DMS79 (cell line): ENCODE measurements around the gene PRPH.
"Not testable (repeated sequence)": the region's sequence is repeated elsewhere in the genome, so short reads cannot be mapped to it uniquely, and the experiment has no call there.

Experiments used
- DNase-seq: peaks from one replicate; lab custom pipeline; 2025; lab: John Stamatoyannopoulos, UW

Gene PRPH

DNA sequence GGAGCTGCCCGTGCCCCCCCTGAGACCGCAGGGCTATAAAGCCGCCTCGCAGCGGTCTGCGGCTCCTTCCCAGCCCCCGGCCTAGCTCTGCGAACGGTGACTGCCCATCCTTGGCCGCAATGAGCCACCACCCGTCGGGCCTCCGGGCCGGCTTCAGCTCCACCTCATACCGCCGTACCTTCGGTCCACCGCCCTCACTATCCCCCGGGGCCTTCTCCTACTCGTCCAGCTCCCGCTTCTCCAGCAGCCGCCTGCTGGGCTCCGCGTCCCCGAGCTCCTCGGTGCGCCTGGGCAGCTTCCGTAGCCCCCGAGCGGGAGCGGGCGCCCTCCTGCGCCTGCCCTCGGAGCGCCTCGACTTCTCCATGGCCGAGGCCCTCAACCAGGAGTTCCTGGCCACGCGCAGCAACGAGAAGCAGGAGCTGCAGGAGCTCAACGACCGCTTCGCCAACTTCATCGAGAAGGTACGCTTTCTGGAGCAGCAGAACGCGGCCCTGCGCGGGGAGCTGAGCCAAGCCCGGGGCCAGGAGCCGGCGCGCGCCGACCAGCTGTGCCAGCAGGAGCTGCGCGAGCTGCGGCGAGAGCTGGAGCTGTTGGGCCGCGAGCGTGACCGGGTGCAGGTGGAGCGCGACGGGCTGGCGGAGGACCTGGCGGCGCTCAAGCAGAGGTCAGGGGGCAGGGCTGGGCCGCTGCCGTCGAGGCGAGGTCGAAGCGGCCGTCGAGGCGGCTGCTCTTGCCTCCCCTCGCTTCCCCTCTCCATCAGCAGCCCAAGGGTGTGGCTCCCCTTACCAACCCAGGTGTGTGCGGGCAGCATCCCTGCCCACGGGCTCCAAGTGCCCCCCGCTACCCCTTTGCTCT lies at the start of gene PRPH:
PRPH (plus strand) TSS at position 66 of the 855 bp plus-strand sequence; CDS start at position 120, 54 bp downstream.
- DNase-seq: peak; percentile 58

GRCh38 chr12:49251357-49251756 lies 43.6 kb upstream of the PRPH start:
- DNase-seq: no peak

DNA sequence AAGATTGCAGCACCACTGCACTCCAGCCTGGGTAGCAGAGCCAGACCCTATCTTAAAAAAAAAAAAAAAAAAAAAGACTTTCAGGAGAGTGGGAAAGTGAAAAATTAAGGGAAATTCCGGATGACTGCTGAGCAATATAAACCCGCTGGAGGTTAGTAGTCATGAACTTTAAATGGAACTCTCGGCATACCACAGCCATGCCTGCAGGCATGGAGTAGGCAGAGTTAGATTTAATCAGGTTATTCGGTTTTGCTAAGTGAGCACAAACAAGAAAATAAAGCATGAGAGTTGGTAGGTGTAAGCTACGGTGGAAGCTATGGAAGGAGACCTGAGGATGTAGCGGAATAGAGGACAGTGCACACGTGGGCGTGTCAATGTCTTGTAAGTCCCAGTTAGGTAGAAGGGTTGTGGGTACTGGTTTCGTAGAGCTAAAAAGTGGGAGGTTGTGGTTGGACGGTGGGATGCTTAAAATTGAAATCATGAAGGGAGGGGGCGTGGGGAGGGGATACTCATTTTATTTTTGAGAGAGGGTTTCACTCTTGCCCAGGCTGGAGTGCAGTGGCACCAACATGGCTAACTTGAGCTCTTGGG lies 41.8 kb upstream of the PRPH start:
- DNase-seq: no peak

- DNase-seq: not testable (repeated sequence)
These were observed 39.5 kb upstream of the PRPH start for GRCh38 chr12:49255456-49255855.

- no peak for DNase-seq
These were observed 38.9 kb upstream of the PRPH start for GRCh38 chr12:49255857-49256637.

GRCh38 chr12:49257508-49258184 lies 37.3 kb upstream of the PRPH start:
- DNase-seq: not testable (repeated sequence)

- no peak for DNase-seq
These were observed 35.5 kb upstream of the PRPH start for GRCh38 chr12:49259452-49259851.

- DNase-seq: no peak
These were observed 34.8 kb upstream of the PRPH start for GRCh38 chr12:49260166-49260565.

- DNase-seq: no peak
These were observed 34.2 kb upstream of the PRPH start for GRCh38 chr12:49260571-49261363.

GRCh38 chr12:49261721-49262120 lies 33.2 kb upstream of the PRPH start:
- no peak for DNase-seq

DNA sequence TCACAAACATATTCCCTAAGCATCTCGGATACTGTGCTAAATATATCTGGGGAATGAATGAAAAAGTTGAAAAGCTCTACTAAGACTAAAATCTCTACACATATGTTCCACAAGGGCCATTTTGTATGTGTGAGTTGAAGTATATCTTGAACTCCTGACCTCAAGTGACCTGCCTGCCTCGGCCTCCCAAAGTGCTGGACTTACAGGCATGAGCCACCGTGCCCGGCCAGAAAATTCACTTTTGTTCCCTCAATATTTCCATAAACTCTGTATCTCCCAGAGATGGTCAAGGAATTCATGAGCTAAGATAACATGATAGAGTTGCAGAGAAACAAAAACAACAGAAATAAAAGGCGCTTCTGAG lies 31.6 kb upstream of the PRPH start:
- DNase-seq: no peak

GRCh38 chr12:49264466-49264872 lies 30.5 kb upstream of the PRPH start:
- DNase-seq: no peak

GRCh38 chr12:49264873-49265792 lies 29.8 kb upstream of the PRPH start, which contains the start of gene TUBA1C:
TSS of gene TUBA1C (plus strand) at chr12:49265082. CDS start at chr12:49265182, 100 bp downstream.
- peak; percentile 77 for DNase-seq

DNA sequence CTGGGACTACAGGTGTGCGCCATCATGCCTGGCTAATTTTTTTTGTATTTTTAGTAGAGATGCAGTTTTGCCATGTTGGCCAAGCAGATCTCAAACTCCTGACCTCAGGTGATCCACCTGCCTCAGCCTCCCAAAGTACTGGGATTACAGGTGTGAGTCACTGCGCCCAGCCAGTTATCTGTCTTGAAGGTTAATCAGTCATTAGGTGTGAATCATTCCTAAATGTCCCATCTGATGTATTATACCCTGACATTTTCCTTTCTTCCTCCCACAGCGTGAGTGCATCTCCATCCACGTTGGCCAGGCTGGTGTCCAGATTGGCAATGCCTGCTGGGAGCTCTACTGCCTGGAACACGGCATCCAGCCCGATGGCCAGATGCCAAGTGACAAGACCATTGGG lies 25.8 kb upstream of the PRPH start:
- DNase-seq: not testable (repeated sequence)

- DNase-seq: no peak
These were observed 21.9 kb upstream of the PRPH start for GRCh38 chr12:49272790-49273725.

GRCh38 chr12:49273726-49274395 lies 21.1 kb upstream of the PRPH start:
- no peak for DNase-seq

- DNase-seq: no peak
These were observed 20.4 kb upstream of the PRPH start for GRCh38 chr12:49274396-49275069.
